ENCODE results near the gene MYOF.
"Not testable (repeated sequence)": the region's sequence is repeated elsewhere in the genome, so short reads cannot be mapped to it uniquely, and the experiment has no call there.

The MYOF gene

GRCh38 chr10:93475871-93476270 lies 6.3 kb downstream of the MYOF start:
- Histone ChIP-seq H3K9me3 (ENCODE audit: low read length) (no peaks in the 10 kb centered on the region), H3K4me3 (ENCODE audit: low read depth in 1 of 2, low read length in 2 of 2) (no peak overlapping the region), H3K27ac (ENCODE audit: low read depth, low read length) (peak overlapping the region; percentile 25), H3K36me3 (ENCODE audit: insufficient read depth, low read length) (no peaks in the 10 kb centered on the region), H3K9ac (ENCODE audit: low read length) (no peak overlapping the region), H3K4me1 (ENCODE audit: insufficient read depth, low read length) (peaks cover 65% of the 10 kb centered on the region), H3K27me3 (ENCODE audit: control insufficient read depth in 1 of 2, insufficient read depth in 2 of 2, low read length in 2 of 2) (no peaks in the 10 kb centered on the region)

DNA sequence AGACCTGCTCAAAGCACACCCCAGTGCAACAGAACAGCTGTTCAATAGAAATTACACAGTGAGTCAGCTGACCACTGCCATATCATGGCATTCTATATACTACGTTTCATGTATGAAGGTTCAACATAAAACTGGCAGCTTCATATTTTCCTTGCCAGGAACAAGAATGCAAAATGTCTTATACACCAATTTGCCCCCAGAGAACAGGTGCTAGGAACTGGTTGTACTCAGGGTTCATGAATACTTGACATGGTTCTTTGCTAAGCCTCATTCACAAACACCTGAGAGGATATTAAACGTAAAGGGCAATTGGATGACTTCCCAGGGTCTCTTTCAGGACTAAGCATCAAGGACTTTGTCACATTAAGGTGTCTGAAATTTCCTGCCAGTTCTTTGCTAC lies 6.9 kb downstream of the MYOF start:
- no peaks in the 10 kb centered on the region for H3K27me3 ChIP-seq (ENCODE audit: control insufficient read depth in 1 of 2, insufficient read depth in 2 of 2, low read length in 2 of 2)
- no peaks in the 10 kb centered on the region for H3K9me3 ChIP-seq (ENCODE audit: low read length)
- peaks cover 69% of the 10 kb centered on the region for H3K4me1 ChIP-seq (ENCODE audit: insufficient read depth, low read length)
- peak overlapping the region; percentile 25 for H3K27ac ChIP-seq (ENCODE audit: low read depth, low read length)
- no peak overlapping the region for H3K9ac ChIP-seq (ENCODE audit: low read length)
- H3K36me3 ChIP-seq (ENCODE audit: insufficient read depth, low read length): no peaks in the 10 kb centered on the region
- no peak overlapping the region for H3K4me3 ChIP-seq (ENCODE audit: low read depth in 1 of 2, low read length in 2 of 2)

- Histone ChIP-seq H3K27ac (ENCODE audit: low read depth, low read length) (no peak overlapping the region), H3K4me1 (ENCODE audit: insufficient read depth, low read length) (peaks cover 67% of the 10 kb centered on the region)
Observed at GRCh38 chr10:93473804-93474472, 8.2 kb downstream of the MYOF start.

DNA sequence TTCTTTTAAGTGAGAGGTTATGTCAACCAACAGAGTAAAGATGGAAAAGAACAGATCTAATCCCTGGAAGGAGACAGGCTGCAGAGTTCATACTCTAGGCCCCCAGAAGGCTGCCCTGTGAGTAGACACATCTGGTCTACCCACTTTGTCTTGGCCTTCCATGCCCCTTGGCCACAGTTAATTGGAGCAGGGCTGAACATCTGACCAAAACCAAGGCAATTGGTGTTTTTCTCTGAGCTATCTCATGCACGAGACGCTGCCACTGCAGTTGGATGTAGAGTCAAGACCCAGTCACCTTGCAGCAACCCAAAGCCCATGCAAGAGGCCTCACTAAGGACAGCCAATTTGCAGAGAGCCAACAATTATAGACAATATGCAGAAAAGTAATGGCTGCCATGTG lies 9.0 kb downstream of the MYOF start:
- H3K27me3 ChIP-seq (ENCODE audit: control insufficient read depth in 1 of 2, insufficient read depth in 2 of 2, low read length in 2 of 2): no peaks in the 10 kb centered on the region
- peaks cover 67% of the 10 kb centered on the region for H3K4me1 ChIP-seq (ENCODE audit: insufficient read depth, low read length)
- H3K36me3 ChIP-seq (ENCODE audit: insufficient read depth, low read length): peaks cover 7% of the 10 kb centered on the region
- H3K9ac ChIP-seq (ENCODE audit: low read length): no peak overlapping the region
- H3K27ac ChIP-seq (ENCODE audit: low read depth, low read length): no peak overlapping the region
- H3K9me3 ChIP-seq (ENCODE audit: low read length): no peaks in the 10 kb centered on the region
- no peak overlapping the region for H3K4me3 ChIP-seq (ENCODE audit: low read depth in 1 of 2, low read length in 2 of 2)

More at GRCh38 chr10:93473804-93474472, 8.2 kb downstream of the MYOF start:
- H3K9me3 ChIP-seq (ENCODE audit: low read length): no peaks in the 10 kb centered on the region
- no peak overlapping the region for H3K9ac ChIP-seq (ENCODE audit: low read length)
- no peaks in the 10 kb centered on the region for H3K27me3 ChIP-seq (ENCODE audit: control insufficient read depth in 1 of 2, insufficient read depth in 2 of 2, low read length in 2 of 2)
- H3K36me3 ChIP-seq (ENCODE audit: insufficient read depth, low read length): peaks cover under 1% of the 10 kb centered on the region
- no peak overlapping the region for H3K4me3 ChIP-seq (ENCODE audit: low read depth in 1 of 2, low read length in 2 of 2)

DNA sequence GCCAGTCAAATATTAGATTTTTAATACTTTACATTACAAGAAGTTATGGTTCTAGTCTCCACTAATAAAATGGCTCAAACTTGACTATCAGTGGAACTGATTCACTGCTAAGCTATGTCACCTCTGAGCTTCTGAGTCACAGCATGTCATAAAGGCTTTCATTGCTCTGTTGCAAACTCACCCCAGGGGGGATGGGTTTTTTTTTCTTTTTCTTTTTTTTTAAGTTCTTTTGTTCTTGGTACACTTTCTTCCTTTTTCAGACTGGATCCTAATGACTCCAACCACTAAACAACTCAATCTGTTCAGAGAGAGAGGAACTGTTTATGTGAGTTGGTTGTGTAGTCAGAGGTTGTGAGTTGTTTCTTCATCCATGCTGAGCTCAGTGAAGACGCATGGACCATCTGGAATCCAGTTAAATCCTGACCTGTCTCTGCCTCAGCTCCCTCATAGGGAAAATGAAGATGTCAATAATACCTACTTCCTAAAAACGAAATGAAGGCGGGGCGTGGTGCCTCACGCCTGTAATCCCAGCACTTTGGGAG lies 11.0 kb downstream of the MYOF start:
- Histone ChIP-seq H3K4me1 (ENCODE audit: insufficient read depth, low read length) (peaks cover 72% of the 10 kb centered on the region), H3K9ac (ENCODE audit: low read length) (no peak overlapping the region), H3K9me3 (ENCODE audit: low read length) (no peaks in the 10 kb centered on the region), H3K27ac (ENCODE audit: low read depth, low read length) (peak overlapping the region; percentile 55), H3K4me3 (ENCODE audit: low read depth in 1 of 2, low read length in 2 of 2) (no peak overlapping the region), H3K27me3 (ENCODE audit: control insufficient read depth in 1 of 2, insufficient read depth in 2 of 2, low read length in 2 of 2) (no peaks in the 10 kb centered on the region), H3K36me3 (ENCODE audit: insufficient read depth, low read length) (peaks cover 13% of the 10 kb centered on the region)

GRCh38 chr10:93469454-93469853 lies 12.7 kb downstream of the MYOF start:
- no peaks in the 10 kb centered on the region for H3K9me3 ChIP-seq (ENCODE audit: low read length)
- H3K4me3 ChIP-seq (ENCODE audit: low read depth in 1 of 2, low read length in 2 of 2): no peak overlapping the region
- H3K36me3 ChIP-seq (ENCODE audit: insufficient read depth, low read length): peaks cover 13% of the 10 kb centered on the region
- peak overlapping the region; percentile 21 for H3K27ac ChIP-seq (ENCODE audit: low read depth, low read length)
- H3K9ac ChIP-seq (ENCODE audit: low read length): no peak overlapping the region
- peaks cover 76% of the 10 kb centered on the region for H3K4me1 ChIP-seq (ENCODE audit: insufficient read depth, low read length)
- no peaks in the 10 kb centered on the region for H3K27me3 ChIP-seq (ENCODE audit: control insufficient read depth in 1 of 2, insufficient read depth in 2 of 2, low read length in 2 of 2)

GRCh38 chr10:93468461-93469213 lies 13.5 kb downstream of the MYOF start:
- Histone ChIP-seq H3K9me3 (ENCODE audit: low read length) (no peaks in the 10 kb centered on the region), H3K4me3 (ENCODE audit: low read depth in 1 of 2, low read length in 2 of 2) (no peak overlapping the region), H3K9ac (ENCODE audit: low read length) (no peak overlapping the region), H3K27ac (ENCODE audit: low read depth, low read length) (peak overlapping the region; percentile 41), H3K36me3 (ENCODE audit: insufficient read depth, low read length) (peaks cover 13% of the 10 kb centered on the region), H3K4me1 (ENCODE audit: insufficient read depth, low read length) (peaks cover 76% of the 10 kb centered on the region), H3K27me3 (ENCODE audit: control insufficient read depth in 1 of 2, insufficient read depth in 2 of 2, low read length in 2 of 2) (no peaks in the 10 kb centered on the region)

DNA sequence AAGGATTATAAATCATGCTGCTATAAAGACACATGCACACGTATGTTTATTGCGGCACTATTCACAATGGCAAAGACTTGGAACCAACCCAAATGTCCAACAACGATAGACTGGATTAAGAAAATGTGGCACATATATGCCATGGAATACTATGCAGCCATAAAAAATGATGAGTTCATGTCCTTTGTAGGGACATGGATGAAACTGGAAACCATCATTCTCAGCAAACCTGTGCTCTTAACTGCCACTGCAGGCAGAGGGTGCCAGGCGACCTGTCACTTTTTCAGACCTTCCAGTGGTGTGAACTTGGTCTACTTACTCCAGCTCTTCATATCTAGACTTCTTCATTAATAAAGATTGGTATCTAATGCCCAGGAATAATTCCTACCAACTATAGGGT lies 14.5 kb downstream of the MYOF start:
- H3K4me1 ChIP-seq (ENCODE audit: insufficient read depth, low read length): peaks cover 78% of the 10 kb centered on the region
- H3K27me3 ChIP-seq (ENCODE audit: control insufficient read depth in 1 of 2, insufficient read depth in 2 of 2, low read length in 2 of 2); H3K9me3 ChIP-seq (ENCODE audit: low read length); H3K9ac ChIP-seq (ENCODE audit: low read length); H3K4me3 ChIP-seq (ENCODE audit: low read depth in 1 of 2, low read length in 2 of 2): not testable (repeated sequence)
- peaks cover 13% of the 10 kb centered on the region for H3K36me3 ChIP-seq (ENCODE audit: insufficient read depth, low read length)
- H3K27ac ChIP-seq (ENCODE audit: low read depth, low read length): peak overlapping the region; percentile 41

- H3K27me3 ChIP-seq (ENCODE audit: control insufficient read depth in 1 of 2, insufficient read depth in 2 of 2, low read length in 2 of 2): no peaks in the 10 kb centered on the region
- peaks cover 13% of the 10 kb centered on the region for H3K36me3 ChIP-seq (ENCODE audit: insufficient read depth, low read length)
- peak overlapping the region; percentile 16 for H3K9ac ChIP-seq (ENCODE audit: low read length)
- H3K9me3 ChIP-seq (ENCODE audit: low read length): no peaks in the 10 kb centered on the region
- peaks cover 79% of the 10 kb centered on the region for H3K4me1 ChIP-seq (ENCODE audit: insufficient read depth, low read length)
- peak overlapping the region in 1 of 2 donors; percentile 10 for H3K4me3 ChIP-seq (ENCODE audit: low read depth in 1 of 2, low read length in 2 of 2)
- H3K27ac ChIP-seq (ENCODE audit: low read depth, low read length): peak overlapping the region; percentile 97
Observed at GRCh38 chr10:93465806-93466675, 16.1 kb downstream of the MYOF start.

DNA sequence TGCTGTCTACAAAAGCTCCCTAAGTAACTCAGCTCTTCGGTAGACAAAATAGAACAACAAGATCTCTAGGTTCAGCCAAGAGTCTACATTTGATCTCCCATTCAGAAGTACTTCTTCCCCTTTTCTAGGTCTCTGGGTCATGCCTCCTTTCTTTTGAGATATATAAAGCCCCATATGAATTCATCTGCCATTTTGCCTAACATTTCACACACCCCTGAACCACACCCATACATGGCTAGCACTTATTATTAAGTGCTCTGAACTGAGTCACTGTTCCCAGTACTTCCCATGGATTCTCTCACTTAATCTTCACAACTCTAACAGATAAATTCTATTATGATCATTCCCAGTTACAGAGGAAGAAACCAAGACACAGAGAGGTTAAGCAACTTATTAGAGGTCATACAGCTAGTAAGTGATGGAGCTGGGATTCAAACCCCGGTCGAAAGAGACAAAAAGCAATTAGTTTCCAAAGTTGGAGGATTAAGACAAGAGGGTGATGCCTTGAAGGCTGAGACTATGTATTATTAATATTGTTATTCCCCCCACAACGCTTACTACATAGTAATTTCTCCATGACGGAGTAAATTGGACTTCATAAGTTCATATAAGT lies 17.3 kb downstream of the MYOF start:
- H3K36me3 ChIP-seq (ENCODE audit: insufficient read depth, low read length): peaks cover 15% of the 10 kb centered on the region
- peaks cover 81% of the 10 kb centered on the region for H3K4me1 ChIP-seq (ENCODE audit: insufficient read depth, low read length)
- H3K27me3 ChIP-seq (ENCODE audit: control insufficient read depth in 1 of 2, insufficient read depth in 2 of 2, low read length in 2 of 2): no peaks in the 10 kb centered on the region
- H3K9ac ChIP-seq (ENCODE audit: low read length): no peak overlapping the region
- H3K27ac ChIP-seq (ENCODE audit: low read depth, low read length): peak overlapping the region; percentile 97
- no peak overlapping the region for H3K4me3 ChIP-seq (ENCODE audit: low read depth in 1 of 2, low read length in 2 of 2)
- no peaks in the 10 kb centered on the region for H3K9me3 ChIP-seq (ENCODE audit: low read length)
